Astrocyte of the cerebellum (primary cell): ENCODE results near the gene RNGTT.
"Not testable (repeated sequence)": the region's sequence is repeated elsewhere in the genome, so short reads cannot be mapped to it uniquely, and the experiment has no call there.

Experiments used
- DNase-seq: peaks from one replicate; pipeline ENCODE4 v3.0.0-alpha.2; 2011; ENCODE audit warnings: low read depth
- H3K4me3 ChIP-seq: 2 replicates; pipeline ENCODE4 v1.5.1; 2011; ENCODE audit warnings: mild to moderate bottlenecking, low read depth, low read length, moderate library complexity
- CTCF ChIP-seq: IDR thresholded peaks from 2 replicates; pipeline ENCODE4 v1.5.1; 2012; ENCODE audit warnings: low read length, low read depth, moderate library complexity, mild to moderate bottlenecking; ENCODE audit errors: missing control alignments
- in situ Hi-C: cut with HindIII; loops from 2 replicates; pipeline ENCODE4 v1.10.0; 2017; ENCODE audit warnings: low sequenced_read_pairs

The RNGTT gene

GRCh38 chr6:88807622-88808021, 155.8 kb downstream of the RNGTT start:
- in situ Hi-C loops: no loop called here
- DNase-seq: no peak
- no peak overlapping the region for H3K4me3 ChIP-seq
- TF ChIP-seq CTCF: no peak

GRCh38 chr6:88806728-88807127, 156.7 kb downstream of the RNGTT start:
- TF ChIP-seq CTCF: no peak
- no peak for DNase-seq
- in situ Hi-C loops: no loop called here
- no peak overlapping the region for H3K4me3 ChIP-seq

- H3K4me3 ChIP-seq: no peak overlapping the region
- no peak for TF ChIP-seq CTCF
- in situ Hi-C loops: no loop called here
- DNase-seq: no peak
These were observed 158.7 kb downstream of the RNGTT start for GRCh38 chr6:88804701-88805100.

GRCh38 chr6:88785478-88785877, 177.9 kb downstream of the RNGTT start:
- no peak for DNase-seq
- TF ChIP-seq CTCF: no peak
- H3K4me3 ChIP-seq: no peak overlapping the region
- in situ Hi-C loops: no loop called here

- H3K4me3 ChIP-seq: no peak overlapping the region
- TF ChIP-seq CTCF: peak; percentile 87
- in situ Hi-C loops: no loop called here
- DNase-seq: peak; percentile 69
These were observed 182.6 kb downstream of the RNGTT start for GRCh38 chr6:88780714-88781389.

- H3K4me3 ChIP-seq: no peak overlapping the region
- DNase-seq: no peak
- TF ChIP-seq CTCF: no peak
- in situ Hi-C loops: no loop called here
These were observed 187.4 kb downstream of the RNGTT start for GRCh38 chr6:88775866-88776571.

GRCh38 chr6:88768114-88768513, 195.3 kb downstream of the RNGTT start:
- in situ Hi-C loops, H3K4me3 ChIP-seq, DNase-seq: not testable (repeated sequence)
